Hepatocyte (in vitro differentiated cells): ENCODE data around the gene TM2D3.

Source experiments
- CTCF ChIP-seq: fragments of 200-600 bp; sonication (generic); IDR thresholded peaks from 2 replicates; pipeline ENCODE4 v1.5.1; 2016; ENCODE audit warnings: antibody characterized with exemption, mild to moderate bottlenecking; ENCODE audit not compliant: poor library complexity
- EZH2 ChIP-seq: fragments of 200-600 bp; sonication (generic); IDR thresholded peaks from 2 replicates; pipeline ENCODE4 v1.6.1; 2016; ENCODE audit warnings: antibody characterized with exemption, mild to moderate bottlenecking, borderline replicate concordance
- EZH2phosphoT487 ChIP-seq: fragments of 200-600 bp; sonication (generic); IDR thresholded peaks from one replicate; pipeline ENCODE4 v1.6.1; 2018; ENCODE audit warnings: antibody characterized with exemption, mild to moderate bottlenecking, low read depth, moderate library complexity; ENCODE audit not compliant: unreplicated experiment, severe bottlenecking

GRCh38 chr15:101619615-101619865 lies 32.6 kb downstream of the TM2D3 start:
- TF ChIP-seq EZH2 (no peak), CTCF (no peak), EZH2phosphoT487 (no peak)
